ENCODE data around the gene TMPRSS9.
A peak's percentile ranks its signal among the peaks of the same experiment; 100 is the strongest.
"Not testable (repeated sequence)": the region's sequence is repeated elsewhere in the genome, so short reads cannot be mapped to it uniquely, and the experiment has no call there.

The TMPRSS9 gene

DNA sequence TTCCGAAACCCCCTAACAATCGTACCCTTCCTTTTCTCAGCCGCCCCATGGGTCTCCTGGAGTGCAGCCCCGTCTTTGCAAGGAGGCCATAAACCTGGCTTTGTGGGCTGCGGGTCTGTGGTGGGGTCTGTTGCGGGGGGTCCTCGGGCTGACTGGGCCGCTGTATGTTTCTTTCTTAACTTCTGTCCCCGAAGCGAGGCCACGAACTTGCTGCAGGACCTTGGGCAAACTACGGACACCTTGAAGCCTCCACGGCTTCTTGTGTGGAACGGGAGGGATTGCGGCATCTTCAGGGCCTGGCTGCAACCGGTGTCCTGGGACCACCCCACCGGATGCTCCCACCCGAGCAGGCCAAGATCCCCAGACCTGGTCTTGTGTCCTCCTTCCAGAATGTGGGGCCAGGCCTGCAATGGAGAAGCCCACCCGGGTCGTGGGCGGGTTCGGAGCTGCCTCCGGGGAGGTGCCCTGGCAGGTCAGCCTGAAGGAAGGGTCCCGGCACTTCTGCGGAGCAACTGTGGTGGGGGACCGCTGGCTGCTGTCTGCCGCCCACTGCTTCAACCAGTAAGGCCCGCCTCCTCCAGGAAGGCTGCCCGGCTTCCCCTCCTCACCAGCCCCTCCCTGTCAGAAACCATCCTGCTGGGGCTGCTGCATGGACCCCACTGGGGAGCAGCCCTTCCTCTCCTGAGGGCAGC, 55.4 kb downstream of the TMPRSS9 start:
- Histone ChIP-seq H4K91ac (ENCODE audit: low read length) (peak overlapping the region; percentile 27), H2BK15ac (ENCODE audit: low read depth, poor library complexity, severe bottlenecking) (no peak overlapping the region), H3K4ac (ENCODE audit: low read depth in 1 of 2, low read length in 2 of 2) (no peak overlapping the region), H3K79me1 (replicated peaks; ENCODE audit: low read length, poor library complexity, severe bottlenecking) (peaks cover 6% of the 10 kb centered on the region), H3K23ac (ENCODE audit: low read length in 2 of 2) (no peak overlapping the region), H2BK5ac (ENCODE audit: low read depth, low read length, poor library complexity, severe bottlenecking) (no peak overlapping the region), H2AFZ (ENCODE audit: low read depth, low read length) (no peak overlapping the region), H3K18ac (ENCODE audit: low read depth in 1 of 2, low read length in 2 of 2) (no peak overlapping the region), H3K4me1 (ENCODE audit: control insufficient read depth, insufficient read depth, low read depth, low read length) (no peaks in the 10 kb centered on the region), H3K4me2 (ENCODE audit: low read length, poor library complexity, severe bottlenecking) (no peak overlapping the region), H3K14ac (ENCODE audit: low read length in 2 of 2) (no peak overlapping the region), H3K27me3 (ENCODE audit: control insufficient read depth in 1 of 2, insufficient read depth in 1 of 2, low read length in 2 of 2) (peaks cover 0 to 4% of the 10 kb centered on the region in 2 experiments), H3K4me3 (ENCODE audit: insufficient read depth in 1 of 2, low read depth in 1 of 2, low read length in 2 of 2) (no peak overlapping the region), H3K36me3 (ENCODE audit: control insufficient read depth in 1 of 2, insufficient read depth in 2 of 2, low read depth in 1 of 2, low read length in 2 of 2) (peaks cover 16 to 21% of the 10 kb centered on the region in 2 experiments), H2BK12ac (ENCODE audit: low read length in 2 of 2) (no peak overlapping the region), H3K9ac (ENCODE audit: low read length) (no peak overlapping the region), H3K27ac (ENCODE audit: low read length, poor library complexity, severe bottlenecking) (no peak overlapping the region), H2AK5ac (ENCODE audit: low read length, severe bottlenecking) (no peak overlapping the region), H3K9me3 (ENCODE audit: control insufficient read depth, low read length) (peaks cover 5% of the 10 kb centered on the region), H2BK120ac (ENCODE audit: low read depth, low read length) (no peak overlapping the region), H4K8ac (ENCODE audit: low read length) (no peak overlapping the region)
- 90% methylated on average over 26 of the region's 29 CpGs for WGBS
- DNase-seq, result no peak

- H3K14ac ChIP-seq (ENCODE audit: low read length in 2 of 2), result no peak overlapping the region
- H3K36me3 ChIP-seq (ENCODE audit: control insufficient read depth in 1 of 2, insufficient read depth in 2 of 2, low read depth in 1 of 2, low read length in 2 of 2), result peaks cover 18 to 21% of the 10 kb centered on the region in 2 experiments
- no peak overlapping the region for H3K23ac ChIP-seq (ENCODE audit: low read length in 2 of 2)
- no peak overlapping the region for H2AFZ ChIP-seq (ENCODE audit: low read depth, low read length)
- H4K8ac ChIP-seq (ENCODE audit: low read length), result no peak overlapping the region
- DNase-seq, result no peak
- no peak overlapping the region for H2BK12ac ChIP-seq (ENCODE audit: low read length in 2 of 2)
- no peak overlapping the region for H2BK120ac ChIP-seq (ENCODE audit: low read depth, low read length)
- H2BK5ac ChIP-seq (ENCODE audit: low read depth, low read length, poor library complexity, severe bottlenecking), result no peak overlapping the region
- H3K27ac ChIP-seq (ENCODE audit: low read length, poor library complexity, severe bottlenecking), result no peak overlapping the region
- peaks cover 0 to 4% of the 10 kb centered on the region in 2 experiments for H3K27me3 ChIP-seq (ENCODE audit: control insufficient read depth in 1 of 2, insufficient read depth in 1 of 2, low read length in 2 of 2)
- no peak overlapping the region for H3K4me2 ChIP-seq (ENCODE audit: low read length, poor library complexity, severe bottlenecking)
- H3K18ac ChIP-seq (ENCODE audit: low read depth in 1 of 2, low read length in 2 of 2), result no peak overlapping the region
- H3K9me3 ChIP-seq (ENCODE audit: control insufficient read depth, low read length), result peaks cover 5% of the 10 kb centered on the region
- H2BK15ac ChIP-seq (ENCODE audit: low read depth, poor library complexity, severe bottlenecking), result peak overlapping the region; percentile 30
- WGBS, result 80% methylated on average over 6 of the region's 6 CpGs
- H2AK5ac ChIP-seq (ENCODE audit: low read length, severe bottlenecking), result no peak overlapping the region
- no peak overlapping the region for H3K9ac ChIP-seq (ENCODE audit: low read length)
- H3K4me3 ChIP-seq (ENCODE audit: insufficient read depth in 1 of 2, low read depth in 1 of 2, low read length in 2 of 2), result no peak overlapping the region
- no peak overlapping the region for H3K4ac ChIP-seq (ENCODE audit: low read depth in 1 of 2, low read length in 2 of 2)
- no peak overlapping the region for H4K91ac ChIP-seq (ENCODE audit: low read length)
- no peaks in the 10 kb centered on the region for H3K4me1 ChIP-seq (ENCODE audit: control insufficient read depth, insufficient read depth, low read depth, low read length)
- peaks cover 6% of the 10 kb centered on the region for H3K79me1 ChIP-seq (replicated peaks; ENCODE audit: low read length, poor library complexity, severe bottlenecking)
These were observed 55.9 kb downstream of the TMPRSS9 start for GRCh38 chr19:2415973-2416319.

DNA sequence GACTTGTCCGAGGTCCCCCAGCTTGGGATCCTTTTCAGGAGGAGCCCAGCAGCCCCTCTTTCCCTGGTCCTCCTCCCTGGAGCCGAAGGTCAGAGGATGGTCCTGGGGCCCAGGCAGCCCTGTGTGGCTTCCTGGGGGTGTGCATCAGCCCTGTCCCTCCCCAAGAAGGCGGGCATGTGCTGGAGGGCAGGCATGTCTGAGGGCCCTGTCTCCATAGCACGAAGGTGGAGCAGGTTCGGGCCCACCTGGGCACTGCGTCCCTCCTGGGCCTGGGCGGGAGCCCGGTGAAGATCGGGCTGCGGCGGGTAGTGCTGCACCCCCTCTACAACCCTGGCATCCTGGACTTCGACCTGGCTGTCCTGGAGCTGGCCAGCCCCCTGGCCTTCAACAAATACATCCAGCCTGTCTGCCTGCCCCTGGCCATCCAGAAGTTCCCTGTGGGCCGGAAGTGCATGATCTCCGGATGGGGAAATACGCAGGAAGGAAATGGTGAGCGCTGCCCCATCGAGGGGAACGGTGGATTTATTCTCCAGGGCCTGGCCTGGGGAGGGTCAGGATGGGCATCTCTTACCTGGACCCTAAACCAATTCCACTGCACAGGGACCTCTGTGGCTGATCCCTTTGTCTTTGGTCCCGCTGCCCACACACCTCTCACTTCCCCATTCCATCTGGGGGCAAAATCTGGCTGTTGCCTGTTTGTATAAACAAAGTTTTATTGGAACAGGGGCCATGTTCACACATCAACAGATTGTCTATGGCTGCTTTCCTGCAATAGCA, 56.4 kb downstream of the TMPRSS9 start:
- Histone ChIP-seq H3K27ac (ENCODE audit: low read length, poor library complexity, severe bottlenecking) (no peak overlapping the region), H2AFZ (ENCODE audit: low read depth, low read length) (no peak overlapping the region), H2BK5ac (ENCODE audit: low read depth, low read length, poor library complexity, severe bottlenecking) (no peak overlapping the region), H3K9ac (ENCODE audit: low read length) (no peak overlapping the region), H3K18ac (ENCODE audit: low read depth in 1 of 2, low read length in 2 of 2) (no peak overlapping the region), H3K4me2 (ENCODE audit: low read length, poor library complexity, severe bottlenecking) (no peak overlapping the region), H3K4ac (ENCODE audit: low read depth in 1 of 2, low read length in 2 of 2) (no peak overlapping the region), H2AK5ac (ENCODE audit: low read length, severe bottlenecking) (no peak overlapping the region), H3K9me3 (ENCODE audit: control insufficient read depth, low read length) (peaks cover 5% of the 10 kb centered on the region), H2BK120ac (ENCODE audit: low read depth, low read length) (no peak overlapping the region), H3K4me1 (ENCODE audit: control insufficient read depth, insufficient read depth, low read depth, low read length) (no peaks in the 10 kb centered on the region), H2BK12ac (ENCODE audit: low read length in 2 of 2) (no peak overlapping the region), H4K8ac (ENCODE audit: low read length) (no peak overlapping the region), H4K91ac (ENCODE audit: low read length) (no peak overlapping the region), H3K79me1 (replicated peaks; ENCODE audit: low read length, poor library complexity, severe bottlenecking) (peaks cover 7% of the 10 kb centered on the region), H3K27me3 (ENCODE audit: control insufficient read depth in 1 of 2, insufficient read depth in 1 of 2, low read length in 2 of 2) (peaks cover 0 to 4% of the 10 kb centered on the region in 2 experiments), H3K36me3 (ENCODE audit: control insufficient read depth in 1 of 2, insufficient read depth in 2 of 2, low read depth in 1 of 2, low read length in 2 of 2) (peaks cover 18 to 21% of the 10 kb centered on the region in 2 experiments), H3K23ac (ENCODE audit: low read length in 2 of 2) (no peak overlapping the region), H2BK15ac (ENCODE audit: low read depth, poor library complexity, severe bottlenecking) (peak overlapping the region; percentile 30), H3K4me3 (ENCODE audit: insufficient read depth in 1 of 2, low read depth in 1 of 2, low read length in 2 of 2) (no peak overlapping the region), H3K14ac (ENCODE audit: low read length in 2 of 2) (no peak overlapping the region)
- DNase-seq, result no peak
- WGBS, result 92% methylated on average over 18 of the region's 19 CpGs

GRCh38 chr19:2417436-2417835, 57.4 kb downstream of the TMPRSS9 start:
- not testable (repeated sequence) for H2AK5ac ChIP-seq (ENCODE audit: low read length, severe bottlenecking); H3K9ac ChIP-seq (ENCODE audit: low read length); H2BK12ac ChIP-seq (ENCODE audit: low read length in 2 of 2); H2BK120ac ChIP-seq (ENCODE audit: low read depth, low read length); H4K8ac ChIP-seq (ENCODE audit: low read length); H4K91ac ChIP-seq (ENCODE audit: low read length); H3K4me1 ChIP-seq (ENCODE audit: control insufficient read depth, insufficient read depth, low read depth, low read length); H3K27me3 ChIP-seq (ENCODE audit: control insufficient read depth in 1 of 2, insufficient read depth in 1 of 2, low read length in 2 of 2); H3K9me3 ChIP-seq (ENCODE audit: control insufficient read depth, low read length); H3K27ac ChIP-seq (ENCODE audit: low read length, poor library complexity, severe bottlenecking); H3K23ac ChIP-seq (ENCODE audit: low read length in 2 of 2); H3K4me2 ChIP-seq (ENCODE audit: low read length, poor library complexity, severe bottlenecking); DNase-seq; H3K14ac ChIP-seq (ENCODE audit: low read length in 2 of 2); H2BK5ac ChIP-seq (ENCODE audit: low read depth, low read length, poor library complexity, severe bottlenecking); H3K4ac ChIP-seq (ENCODE audit: low read depth in 1 of 2, low read length in 2 of 2); H2AFZ ChIP-seq (ENCODE audit: low read depth, low read length); H3K18ac ChIP-seq (ENCODE audit: low read depth in 1 of 2, low read length in 2 of 2); H3K4me3 ChIP-seq (ENCODE audit: insufficient read depth in 1 of 2, low read depth in 1 of 2, low read length in 2 of 2); H2BK15ac ChIP-seq (ENCODE audit: low read depth, poor library complexity, severe bottlenecking)
- Histone ChIP-seq H3K36me3 (ENCODE audit: control insufficient read depth in 1 of 2, insufficient read depth in 2 of 2, low read depth in 1 of 2, low read length in 2 of 2) (peaks cover 21 to 29% of the 10 kb centered on the region in 2 experiments), H3K79me1 (replicated peaks; ENCODE audit: low read length, poor library complexity, severe bottlenecking) (peaks cover 17% of the 10 kb centered on the region)
- 98% methylated on average over 7 of the region's 8 CpGs for WGBS

Measured in mesenchymal stem cell (in vitro differentiated cells and primary cell).